NCI-H1048 (cell line): Measurements from ENCODE around the gene ROCK2.
"Not testable (repeated sequence)": the region's sequence is repeated elsewhere in the genome, so short reads cannot be mapped to it uniquely, and the experiment has no call there.

Source experiments
- DNase-seq: peaks from one replicate; lab custom pipeline; 2025; lab: John Stamatoyannopoulos, UW

The ROCK2 gene

GRCh38 chr2:11235583-11235982 is 108.9 kb downstream of the ROCK2 start:
- DNase-seq = no peak

GRCh38 chr2:11234309-11234708 is 110.1 kb downstream of the ROCK2 start:
- no peak for DNase-seq

GRCh38 chr2:11231193-11231592 is 113.2 kb downstream of the ROCK2 start:
- not testable (repeated sequence) for DNase-seq

- DNase-seq = no peak
Measured at GRCh38 chr2:11228692-11229091, 115.7 kb downstream of the ROCK2 start.

GRCh38 chr2:11227595-11227994 is 116.8 kb downstream of the ROCK2 start:
- DNase-seq = no peak

- DNase-seq = no peak
Measured at GRCh38 chr2:11224887-11225286, 119.5 kb downstream of the ROCK2 start.

- no peak for DNase-seq
Measured at GRCh38 chr2:11222845-11223244, 121.6 kb downstream of the ROCK2 start.

GRCh38 chr2:11220445-11220844 is 124.0 kb downstream of the ROCK2 start:
- DNase-seq = no peak

GRCh38 chr2:11215407-11215806 is 129.0 kb downstream of the ROCK2 start:
- DNase-seq = no peak

- no peak for DNase-seq
Measured at GRCh38 chr2:11214770-11215169, 129.7 kb downstream of the ROCK2 start.

GRCh38 chr2:11213975-11214374 is 130.5 kb downstream of the ROCK2 start:
- no peak for DNase-seq

GRCh38 chr2:11213090-11213638 is 131.3 kb downstream of the ROCK2 start:
- no peak for DNase-seq

- DNase-seq = no peak
Measured at GRCh38 chr2:11212645-11213044, 131.8 kb downstream of the ROCK2 start.

GRCh38 chr2:11208083-11208482 is 136.4 kb downstream of the ROCK2 start:
- DNase-seq = no peak

- DNase-seq = no peak
Measured at GRCh38 chr2:11203480-11203879, 141.0 kb downstream of the ROCK2 start.

- DNase-seq = no peak
Measured at GRCh38 chr2:11201969-11202368, 142.5 kb downstream of the ROCK2 start.

GRCh38 chr2:11200651-11201050 is 143.8 kb downstream of the ROCK2 start:
- no peak for DNase-seq

GRCh38 chr2:11196246-11196645 is 148.2 kb downstream of the ROCK2 start:
- no peak for DNase-seq

- no peak for DNase-seq
Measured at GRCh38 chr2:11187731-11188130, 156.7 kb downstream of the ROCK2 start.

GRCh38 chr2:11187083-11187619 is 157.3 kb downstream of the ROCK2 start:
- no peak for DNase-seq

GRCh38 chr2:11186145-11186544 is 158.3 kb downstream of the ROCK2 start:
- DNase-seq = no peak

GRCh38 chr2:11182951-11183350 is 161.5 kb downstream of the ROCK2 start:
- DNase-seq = no peak

- DNase-seq = no peak
Measured at GRCh38 chr2:11180653-11181052, 163.8 kb downstream of the ROCK2 start.

- DNase-seq = no peak
Measured at GRCh38 chr2:11179899-11180298, 164.5 kb downstream of the ROCK2 start.
